ENCODE measurements around the gene RINT1. TPM values are rescaled to one million over a fixed set of nuclear protein-coding genes. Genes with fewer than 3 reads are reported as not detected.
"Not testable (repeated sequence)": the region's sequence is repeated elsewhere in the genome, so short reads cannot be mapped to it uniquely, and the experiment has no call there.

Gene RINT1
- total RNA-seq, 1 experiment from 2014 or later, result 9.2 TPM

- not testable (repeated sequence) for H4K20me1 ChIP-seq (ENCODE audit: insufficient read depth, low read depth, low read length); H3K9me2 ChIP-seq (replicated peaks; ENCODE audit: insufficient read depth, low read length); H3K4me3 ChIP-seq (ENCODE audit: low read length); H3K4me2 ChIP-seq (ENCODE audit: low read depth, low read length, poor library complexity, severe bottlenecking); H3K27me3 ChIP-seq (ENCODE audit: low read length); H3K9ac ChIP-seq (ENCODE audit: low read length); H3K9me3 ChIP-seq (ENCODE audit: low read length); DNase-seq; H2AFZ ChIP-seq (ENCODE audit: low read length); H3K36me3 ChIP-seq (ENCODE audit: insufficient read depth, low read length); H3K27ac ChIP-seq (ENCODE audit: low read length)
- Histone ChIP-seq H3K4me1 (ENCODE audit: low read length) (peaks cover 16% of the 10 kb centered on the region), H3K79me2 (ENCODE audit: low read length) (peaks cover 22% of the 10 kb centered on the region)
Measured at GRCh38 chr7:105524423-105524822, 7.6 kb upstream of the RINT1 start.

GRCh38 chr7:105524840-105525239 is 7.2 kb upstream of the RINT1 start:
- Histone ChIP-seq H3K27me3 (ENCODE audit: low read length) (no peaks in the 10 kb centered on the region), H3K9me2 (replicated peaks; ENCODE audit: insufficient read depth, low read length) (no peaks in the 10 kb centered on the region), H2AFZ (ENCODE audit: low read length) (no peak overlapping the region), H4K20me1 (ENCODE audit: insufficient read depth, low read depth, low read length) (no peaks in the 10 kb centered on the region), H3K27ac (ENCODE audit: low read length) (no peak overlapping the region), H3K4me3 (ENCODE audit: low read length) (no peak overlapping the region), H3K79me2 (ENCODE audit: low read length) (peaks cover 18% of the 10 kb centered on the region), H3K9me3 (ENCODE audit: low read length) (no peaks in the 10 kb centered on the region), H3K4me2 (ENCODE audit: low read depth, low read length, poor library complexity, severe bottlenecking) (no peak overlapping the region), H3K36me3 (ENCODE audit: insufficient read depth, low read length) (peaks cover under 1% of the 10 kb centered on the region; the same call in 1 of the 2 replicates), H3K9ac (ENCODE audit: low read length) (no peak overlapping the region), H3K4me1 (ENCODE audit: low read length) (peaks cover 16% of the 10 kb centered on the region)
- DNase-seq, result peak; percentile 49

DNA sequence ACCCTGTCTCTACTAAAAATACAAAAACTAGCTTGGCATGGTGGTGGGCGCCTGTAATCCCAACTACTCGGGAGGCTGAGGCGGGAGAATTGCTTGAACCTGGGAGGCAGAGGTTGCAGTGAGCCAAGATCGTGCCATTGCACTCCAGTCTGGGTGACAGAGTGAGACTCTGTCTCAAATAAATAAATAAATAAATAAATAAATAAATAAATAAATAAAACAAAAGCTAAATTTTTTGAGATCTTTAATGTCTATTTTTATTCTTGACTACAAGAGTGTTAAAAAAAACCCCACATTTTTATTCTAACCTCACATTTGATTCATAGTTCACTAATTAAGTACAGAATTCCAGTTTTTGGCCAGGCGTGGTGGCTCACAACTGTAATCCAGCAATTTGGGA is 4.3 kb upstream of the RINT1 start:
- H3K27ac ChIP-seq (ENCODE audit: low read length); H3K27me3 ChIP-seq (ENCODE audit: low read length); H3K4me2 ChIP-seq (ENCODE audit: low read depth, low read length, poor library complexity, severe bottlenecking); H3K36me3 ChIP-seq (ENCODE audit: insufficient read depth, low read length); DNase-seq; H4K20me1 ChIP-seq (ENCODE audit: insufficient read depth, low read depth, low read length); H3K79me2 ChIP-seq (ENCODE audit: low read length); H3K4me3 ChIP-seq (ENCODE audit: low read length); H3K9me3 ChIP-seq (ENCODE audit: low read length); H2AFZ ChIP-seq (ENCODE audit: low read length); H3K9ac ChIP-seq (ENCODE audit: low read length); H3K9me2 ChIP-seq (replicated peaks; ENCODE audit: insufficient read depth, low read length): not testable (repeated sequence)
- H3K4me1 ChIP-seq (ENCODE audit: low read length), result peaks cover 10% of the 10 kb centered on the region

- H3K27ac ChIP-seq (ENCODE audit: low read length), result no peak overlapping the region
- no peak overlapping the region for H2AFZ ChIP-seq (ENCODE audit: low read length)
- H3K4me1 ChIP-seq (ENCODE audit: low read length), result peaks cover 23% of the 10 kb centered on the region
- no peak overlapping the region for H3K4me2 ChIP-seq (ENCODE audit: low read depth, low read length, poor library complexity, severe bottlenecking)
- H3K9me2 ChIP-seq (replicated peaks; ENCODE audit: insufficient read depth, low read length), result no peaks in the 10 kb centered on the region
- H3K27me3 ChIP-seq (ENCODE audit: low read length), result no peaks in the 10 kb centered on the region
- H3K4me3 ChIP-seq (ENCODE audit: low read length), result no peak overlapping the region
- H4K20me1 ChIP-seq (ENCODE audit: insufficient read depth, low read depth, low read length), result no peaks in the 10 kb centered on the region
- H3K36me3 ChIP-seq (ENCODE audit: insufficient read depth, low read length), result no peaks in the 10 kb centered on the region
- H3K9me3 ChIP-seq (ENCODE audit: low read length), result no peaks in the 10 kb centered on the region
- no peak for DNase-seq
- no peak overlapping the region for H3K9ac ChIP-seq (ENCODE audit: low read length)
- H3K79me2 ChIP-seq (ENCODE audit: low read length), result peaks cover 29% of the 10 kb centered on the region
Measured at GRCh38 chr7:105530126-105530525, 1.9 kb upstream of the RINT1 start.

GRCh38 chr7:105530546-105530945 is 1.5 kb upstream of the RINT1 start:
- H3K9me3 ChIP-seq (ENCODE audit: low read length), result no peaks in the 10 kb centered on the region
- 0 out of 2 replicates have a peak, but pooled peaks cover under 1% of the 10 kb centered on the region for H3K36me3 ChIP-seq (ENCODE audit: insufficient read depth, low read length)
- H3K79me2 ChIP-seq (ENCODE audit: low read length), result peaks cover 32% of the 10 kb centered on the region
- H3K27ac ChIP-seq (ENCODE audit: low read length), result no peak overlapping the region
- no peak for DNase-seq
- H3K9me2 ChIP-seq (replicated peaks; ENCODE audit: insufficient read depth, low read length), result no peaks in the 10 kb centered on the region
- no peaks in the 10 kb centered on the region for H3K27me3 ChIP-seq (ENCODE audit: low read length)
- peak overlapping the region; percentile 94 for H3K4me2 ChIP-seq (ENCODE audit: low read depth, low read length, poor library complexity, severe bottlenecking)
- H3K4me1 ChIP-seq (ENCODE audit: low read length), result peaks cover 23% of the 10 kb centered on the region
- H4K20me1 ChIP-seq (ENCODE audit: insufficient read depth, low read depth, low read length), result no peaks in the 10 kb centered on the region
- H2AFZ ChIP-seq (ENCODE audit: low read length), result no peak overlapping the region
- no peak overlapping the region for H3K4me3 ChIP-seq (ENCODE audit: low read length)
- H3K9ac ChIP-seq (ENCODE audit: low read length), result no peak overlapping the region

- Histone ChIP-seq H3K36me3 (ENCODE audit: insufficient read depth, low read length) (peaks cover 7% of the 10 kb centered on the region; the same call in 1 of the 2 replicates), H2AFZ (ENCODE audit: low read length) (no peak overlapping the region; the same call in 1 of the 2 replicates), H3K9me3 (ENCODE audit: low read length) (no peaks in the 10 kb centered on the region), H3K9ac (ENCODE audit: low read length) (peak overlapping the region; percentile 87), H3K4me2 (ENCODE audit: low read depth, low read length, poor library complexity, severe bottlenecking) (peak overlapping the region; percentile 94), H3K79me2 (ENCODE audit: low read length) (peaks cover 41% of the 10 kb centered on the region), H3K27me3 (ENCODE audit: low read length) (no peaks in the 10 kb centered on the region), H3K4me3 (ENCODE audit: low read length) (peak overlapping the region; percentile 88), H4K20me1 (ENCODE audit: insufficient read depth, low read depth, low read length) (no peaks in the 10 kb centered on the region), H3K4me1 (ENCODE audit: low read length) (peaks cover 23% of the 10 kb centered on the region), H3K9me2 (replicated peaks; ENCODE audit: insufficient read depth, low read length) (no peaks in the 10 kb centered on the region), H3K27ac (ENCODE audit: low read length) (peak overlapping the region; percentile 4; the same call in 1 of the 2 replicates)
- DNase-seq, result no peak
Measured at GRCh38 chr7:105532709-105533460, 884 bp downstream of the RINT1 start.

DNA sequence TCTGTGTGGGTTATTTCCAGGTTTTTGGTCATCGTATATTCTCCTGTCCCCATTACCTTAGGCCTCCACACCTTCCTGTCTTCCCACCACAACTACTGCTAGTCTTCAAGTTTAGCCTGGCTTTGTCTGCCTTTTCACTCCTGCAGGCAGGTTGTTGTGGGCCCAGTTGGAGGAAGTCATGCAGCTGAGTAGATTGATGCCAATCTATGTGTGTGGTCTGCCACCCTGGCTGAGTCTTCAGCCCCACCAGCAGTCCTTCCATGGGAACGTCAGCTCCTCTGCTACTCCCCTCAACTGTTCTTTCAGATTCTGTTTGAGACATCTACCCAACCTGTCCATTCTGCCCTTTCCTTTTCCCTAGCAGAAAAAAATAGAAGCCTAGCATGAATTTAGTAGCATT is 6.3 kb downstream of the RINT1 start:
- Histone ChIP-seq H3K9me2 (replicated peaks; ENCODE audit: insufficient read depth, low read length) (no peaks in the 10 kb centered on the region), H3K9me3 (ENCODE audit: low read length) (no peaks in the 10 kb centered on the region), H3K9ac (ENCODE audit: low read length) (no peak overlapping the region), H3K27ac (ENCODE audit: low read length) (no peak overlapping the region), H3K4me2 (ENCODE audit: low read depth, low read length, poor library complexity, severe bottlenecking) (no peak overlapping the region), H3K27me3 (ENCODE audit: low read length) (no peaks in the 10 kb centered on the region), H3K36me3 (ENCODE audit: insufficient read depth, low read length) (peaks cover 28% of the 10 kb centered on the region), H2AFZ (ENCODE audit: low read length) (no peak overlapping the region), H4K20me1 (ENCODE audit: insufficient read depth, low read depth, low read length) (no peaks in the 10 kb centered on the region), H3K79me2 (ENCODE audit: low read length) (peaks cover 28% of the 10 kb centered on the region), H3K4me3 (ENCODE audit: low read length) (no peak overlapping the region), H3K4me1 (ENCODE audit: low read length) (peaks cover 9% of the 10 kb centered on the region)
- DNase-seq, result no peak

DNA sequence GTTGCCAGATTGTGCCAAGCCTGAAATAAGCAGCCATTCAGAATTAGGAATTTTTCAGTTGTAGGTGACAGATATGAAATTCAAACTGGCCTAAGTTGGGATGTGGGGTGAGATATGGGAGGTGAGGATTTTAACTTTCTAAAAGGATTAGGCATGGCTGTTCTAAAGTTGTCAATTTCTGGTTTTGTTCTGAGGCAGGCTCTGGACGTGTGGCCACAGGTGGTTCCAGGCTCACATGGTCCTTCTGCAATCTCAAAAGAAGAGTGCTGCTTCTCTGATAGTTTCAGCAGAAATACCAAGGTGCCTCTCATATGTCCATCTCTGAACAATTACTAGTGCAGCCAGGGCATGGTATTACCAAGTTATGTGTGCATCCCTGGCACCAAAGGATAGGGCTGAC is 27.9 kb downstream of the RINT1 start:
- peaks cover 42% of the 10 kb centered on the region for H3K36me3 ChIP-seq (ENCODE audit: insufficient read depth, low read length)
- 0 out of 2 replicates have a peak, but pooled peaks cover 2% of the 10 kb centered on the region for H3K79me2 ChIP-seq (ENCODE audit: low read length)
- H2AFZ ChIP-seq (ENCODE audit: low read length), result no peak overlapping the region
- no peaks in the 10 kb centered on the region for H3K9me3 ChIP-seq (ENCODE audit: low read length)
- H3K9me2 ChIP-seq (replicated peaks; ENCODE audit: insufficient read depth, low read length), result no peaks in the 10 kb centered on the region
- no peak overlapping the region for H3K4me2 ChIP-seq (ENCODE audit: low read depth, low read length, poor library complexity, severe bottlenecking)
- no peak overlapping the region for H3K27ac ChIP-seq (ENCODE audit: low read length)
- H4K20me1 ChIP-seq (ENCODE audit: insufficient read depth, low read depth, low read length), result no peaks in the 10 kb centered on the region
- no peak overlapping the region for H3K4me3 ChIP-seq (ENCODE audit: low read length)
- H3K9ac ChIP-seq (ENCODE audit: low read length), result no peak overlapping the region
- H3K27me3 ChIP-seq (ENCODE audit: low read length), result no peaks in the 10 kb centered on the region
- DNase-seq, result no peak
- no peaks in the 10 kb centered on the region for H3K4me1 ChIP-seq (ENCODE audit: low read length)
